OCI-LY7 (cell line): ENCODE results near the gene RPLP2. TPM values are rescaled to one million over a fixed set of nuclear protein-coding genes. Genes with fewer than 3 reads are reported as not detected.

Experiments
- BruUV-seq: library from RNA; stranded (reverse); fragments of 400-500 nt; replicated peaks from 2 replicates; lab custom pipeline; 2021; lab: Mats Ljungman, UMichigan
- CTCF ChIA-PET: fragments of 300-600 bp; sonication (Branson Sonifier 250); formaldehyde crosslinking; loops from one replicate; lab custom pipeline; 2022; ENCODE audit warnings: antibody characterized with exemption; ENCODE audit not compliant: unreplicated experiment; lab: Charles Lee
- POLR2A ChIA-PET: fragments of 300-600 bp; sonication (Branson Sonifier 250); formaldehyde crosslinking; loops from one replicate; lab custom pipeline; 2022; ENCODE audit warnings: antibody characterized with exemption; lab: Charles Lee
- DNase-seq: peaks from one replicate; pipeline ENCODE4 v3.0.0-alpha.2; 2015; ENCODE audit warnings: low spot score
- H2AFZ ChIP-seq: fragments of 200-600 bp; sonication (generic), shearing (Covaris generic); 2 replicates; pipeline ENCODE4 v1.6.1; 2014; ENCODE audit warnings: mild to moderate bottlenecking, antibody characterized with exemption, low read length, moderate library complexity
- H3K27ac ChIP-seq: fragments of 200-600 bp; sonication (generic); 2 replicates; pipeline ENCODE4 v1.5.1; 2014; ENCODE audit warnings: mixed run types, low read depth, mild to moderate bottlenecking, moderate library complexity, low read length, inconsistent platforms; ENCODE audit not compliant: poor library complexity, severe bottlenecking
- H3K36me3 ChIP-seq: fragments of 200-600 bp; sonication (generic); 2 replicates; pipeline ENCODE4 v1.6.1; 2014; ENCODE audit warnings: mild to moderate bottlenecking, antibody characterized with exemption, low read length, moderate library complexity, mixed read lengths; ENCODE audit not compliant: insufficient read depth
- H3K4me1 ChIP-seq: fragments of 200-600 bp; sonication (generic); 2 replicates; pipeline ENCODE4 v1.5.1; 2014; ENCODE audit warnings: mild to moderate bottlenecking, low read length; ENCODE audit not compliant: insufficient read depth, poor library complexity, severe bottlenecking
- H3K4me2 ChIP-seq: fragments of 200-600 bp; sonication (generic); 2 replicates; pipeline ENCODE4 v1.6.1; 2014; ENCODE audit warnings: mild to moderate bottlenecking, low read length
- H3K4me3 ChIP-seq: fragments of 200-600 bp; sonication (generic); 2 replicates; pipeline ENCODE4 v1.5.1; 2014; ENCODE audit warnings: mild to moderate bottlenecking, low read depth, low read length; ENCODE audit not compliant: poor library complexity, severe bottlenecking
- H3K79me2 ChIP-seq: fragments of 200-600 bp; sonication (generic); 2 replicates; pipeline ENCODE4 v1.6.1; 2016; ENCODE audit warnings: low read depth, mild to moderate bottlenecking, low read length, moderate library complexity, mixed read lengths; ENCODE audit not compliant: insufficient read depth
- H3K9me2 ChIP-seq: fragments of 200-600 bp; sonication (generic); 2 replicates; pipeline ENCODE4 v1.6.1; 2016; ENCODE audit warnings: mild to moderate bottlenecking, low read length, mixed read lengths; ENCODE audit not compliant: insufficient read depth
- H3K9me3 ChIP-seq: fragments of 200-600 bp; sonication (generic); 2 replicates; pipeline ENCODE4 v1.6.1; 2014; ENCODE audit warnings: mild to moderate bottlenecking, mixed run types, low read length, mixed read lengths
- H4K20me1 ChIP-seq: fragments of 200-600 bp; sonication (generic); 2 replicates; pipeline ENCODE4 v1.6.1; 2014; ENCODE audit warnings: mild to moderate bottlenecking, antibody characterized with exemption, low read length, moderate library complexity, mixed read lengths; ENCODE audit not compliant: insufficient read depth
- EZH2phosphoT487 ChIP-seq: fragments of 200-600 bp; sonication (generic); IDR thresholded peaks from 2 replicates; pipeline ENCODE4 v1.6.1; 2018; ENCODE audit warnings: low read depth, borderline replicate concordance, mild to moderate bottlenecking, mixed run types, antibody characterized with exemption, low read length, moderate library complexity, mixed read lengths
- intact Hi-C: fragments of 100-400 bp; cut with micrococcal nuclease; formaldehyde crosslinking; loops from one replicate; pipeline ENCODE4 v1.10.0; 2022; ENCODE audit not compliant: unreplicated experiment
- total RNA-seq, 2 experiments: library from RNA; depleted of rRNA in 1 of 2; stranded (reverse); fragments of >200 nt in 1 of 2; shearing (Covaris generic) in 1 of 2; gene quantifications; 2 replicates each; pipeline ENCODE4 v1.2.3, GENCODE V29; 2014 to 2022
- TF ChIP-seq, protein P1 (sequence below): fragments of 200-600 bp; sonication (generic); conservative IDR thresholded peaks from 2 replicates; pipeline ENCODE4 v1.5.1; 2014; ENCODE audit warnings: mild to moderate bottlenecking, antibody characterized with exemption, low read length, moderate library complexity, mixed read lengths

RPLP2 gene
- total RNA-seq, 2 experiments from 2014 or later, result 1,564 to 3,147 TPM

DNA sequence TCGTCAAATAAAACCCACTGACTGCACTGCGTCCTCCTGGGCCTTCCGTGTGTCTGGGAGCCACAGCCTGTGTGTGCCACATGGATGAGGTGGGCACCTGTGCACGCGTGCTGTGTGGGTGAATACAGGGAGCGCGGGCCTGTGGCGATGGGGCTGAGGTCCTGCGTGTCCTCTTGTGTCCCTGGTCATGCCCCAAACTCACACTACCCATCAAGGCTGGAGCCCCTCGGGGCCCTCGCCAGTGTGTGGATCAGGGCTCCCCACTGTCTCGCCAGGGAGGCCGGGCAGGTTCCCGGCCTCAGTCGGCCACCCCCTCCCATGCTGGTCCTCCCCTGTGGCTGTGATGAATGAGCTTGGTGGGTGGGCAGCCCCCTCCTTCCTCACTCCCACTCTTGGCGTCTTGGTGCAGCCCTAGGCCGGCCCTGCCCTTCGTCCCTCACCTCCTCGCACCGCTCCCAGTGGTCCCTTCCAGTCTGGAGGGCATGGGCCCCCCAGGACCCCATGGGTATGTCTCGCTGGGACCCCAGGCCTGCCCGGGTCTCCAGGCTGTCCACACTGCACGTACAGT lies 22.3 kb downstream of the RPLP2 start:
- no peak for TF ChIP-seq EZH2phosphoT487
- TF ChIP-seq, protein P1, sequence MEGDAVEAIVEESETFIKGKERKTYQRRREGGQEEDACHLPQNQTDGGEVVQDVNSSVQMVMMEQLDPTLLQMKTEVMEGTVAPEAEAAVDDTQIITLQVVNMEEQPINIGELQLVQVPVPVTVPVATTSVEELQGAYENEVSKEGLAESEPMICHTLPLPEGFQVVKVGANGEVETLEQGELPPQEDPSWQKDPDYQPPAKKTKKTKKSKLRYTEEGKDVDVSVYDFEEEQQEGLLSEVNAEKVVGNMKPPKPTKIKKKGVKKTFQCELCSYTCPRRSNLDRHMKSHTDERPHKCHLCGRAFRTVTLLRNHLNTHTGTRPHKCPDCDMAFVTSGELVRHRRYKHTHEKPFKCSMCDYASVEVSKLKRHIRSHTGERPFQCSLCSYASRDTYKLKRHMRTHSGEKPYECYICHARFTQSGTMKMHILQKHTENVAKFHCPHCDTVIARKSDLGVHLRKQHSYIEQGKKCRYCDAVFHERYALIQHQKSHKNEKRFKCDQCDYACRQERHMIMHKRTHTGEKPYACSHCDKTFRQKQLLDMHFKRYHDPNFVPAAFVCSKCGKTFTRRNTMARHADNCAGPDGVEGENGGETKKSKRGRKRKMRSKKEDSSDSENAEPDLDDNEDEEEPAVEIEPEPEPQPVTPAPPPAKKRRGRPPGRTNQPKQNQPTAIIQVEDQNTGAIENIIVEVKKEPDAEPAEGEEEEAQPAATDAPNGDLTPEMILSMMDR, result no peak
- Histone ChIP-seq H3K4me1 (peaks cover 29% of the 10 kb centered on the region), H3K9me3 (no peaks in the 10 kb centered on the region), H3K79me2 (no peaks in the 10 kb centered on the region), H3K9me2 (no peaks in the 10 kb centered on the region), H3K27ac (no peak overlapping the region), H3K4me3 (no peak overlapping the region), H3K4me2 (no peak overlapping the region; the same call in 1 of the 2 replicates), H4K20me1 (0 out of 2 replicates have a peak, but pooled peaks cover 3% of the 10 kb centered on the region), H2AFZ (no peak overlapping the region), H3K36me3 (no peaks in the 10 kb centered on the region)
- CTCF ChIA-PET, result no interaction called here
- intact Hi-C loops, result no loop called here
- BruUV-seq, result no TSS peak
- DNase-seq, result no peak
- POLR2A ChIA-PET, result no interaction called here

DNA sequence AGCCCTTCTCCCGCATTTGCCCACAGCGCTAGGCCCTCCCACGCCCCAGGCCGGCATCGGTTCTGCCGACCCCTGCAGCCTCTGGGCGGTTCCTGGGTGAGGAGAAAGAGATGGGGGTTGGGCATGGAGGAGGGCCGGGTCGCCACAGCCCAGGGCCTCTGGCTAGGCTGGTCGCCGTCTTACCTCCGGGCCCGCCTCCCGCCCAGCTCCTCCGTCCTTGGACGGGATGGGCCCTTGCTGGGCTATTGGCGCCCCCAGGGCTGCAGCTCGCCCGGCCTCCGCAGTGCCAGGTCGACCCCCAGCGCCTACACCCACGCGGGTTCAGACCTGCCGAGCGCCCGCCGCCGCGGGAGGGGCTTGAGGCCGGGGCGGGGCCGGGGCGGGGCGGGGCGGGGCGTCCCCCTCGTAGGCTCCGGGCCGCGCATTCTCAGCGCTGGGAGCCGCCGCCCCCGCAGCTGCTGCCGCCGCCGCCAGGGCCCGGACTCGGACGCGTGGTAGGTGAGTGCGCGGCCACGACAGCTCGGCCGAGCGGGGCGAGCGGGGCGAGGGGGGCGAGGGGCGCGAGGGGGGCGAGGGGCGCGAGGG lies 22.9 kb downstream of the RPLP2 start, which contains the start of gene CD151:
TSS of gene CD151 (plus strand) at position 424 of the 585 bp plus-strand sequence. CDS start 3,118 bp downstream, outside the sequence.
- DNase-seq, result no peak
- intact Hi-C loops, result no loop called here
- Histone ChIP-seq H3K36me3 (peaks cover 3% of the 10 kb centered on the region; the same call in 1 of the 2 replicates), H3K4me1 (peaks cover 23% of the 10 kb centered on the region), H2AFZ (no peak within 1 kb of the TSS), H3K4me2 (no peak within 1 kb of the TSS; the same call in 1 of the 2 replicates), H3K9me2 (no peaks in the 10 kb centered on the region), H3K9me3 (no peaks in the 10 kb centered on the region), H3K79me2 (no peaks in the 10 kb centered on the region), H3K27ac (no peak within 1 kb of the TSS), H3K4me3 (no peak within 1 kb of the TSS), H4K20me1 (0 out of 2 replicates have a peak, but pooled peaks cover 3% of the 10 kb centered on the region)
- CTCF ChIA-PET, result no interaction called here
- no TSS peak for BruUV-seq
- POLR2A ChIA-PET, result no interaction called here
- TF ChIP-seq, protein P1, result no peak
- no peak for TF ChIP-seq EZH2phosphoT487
